GM19328 (cell line): ENCODE measurements around the gene RHOBTB3.
"Not testable (repeated sequence)": the region's sequence is repeated elsewhere in the genome, so short reads cannot be mapped to it uniquely, and the experiment has no call there.

Experiments
- ATAC-seq: cut with Tn5 transposase; IDR thresholded peaks from one replicate; pipeline ENCODE4 v1.9.1; 2021; ENCODE audit warnings: mild to moderate bottlenecking, moderate library complexity; ENCODE audit not compliant: unreplicated experiment

Gene RHOBTB3

GRCh38 chr5:95713246-95713645 is 17.9 kb upstream of the RHOBTB3 start:
- ATAC-seq = not testable (repeated sequence)

GRCh38 chr5:95713960-95714710 is 17.0 kb upstream of the RHOBTB3 start:
- no peak for ATAC-seq

- no peak for ATAC-seq
Observed at GRCh38 chr5:95715799-95716461, 15.2 kb upstream of the RHOBTB3 start.

GRCh38 chr5:95717439-95717838 is 13.7 kb upstream of the RHOBTB3 start:
- no peak for ATAC-seq

- ATAC-seq = peak; percentile 89
Observed at GRCh38 chr5:95718203-95718602, 12.9 kb upstream of the RHOBTB3 start.

GRCh38 chr5:95718738-95719137 is 12.4 kb upstream of the RHOBTB3 start:
- no peak for ATAC-seq

- no peak for ATAC-seq
Observed at GRCh38 chr5:95720094-95720786, 10.9 kb upstream of the RHOBTB3 start.

- no peak for ATAC-seq
Observed at GRCh38 chr5:95721582-95722295, 9.4 kb upstream of the RHOBTB3 start.

GRCh38 chr5:95723632-95724369 is 7.3 kb upstream of the RHOBTB3 start:
- no peak for ATAC-seq

GRCh38 chr5:95725071-95725820 is 5.9 kb upstream of the RHOBTB3 start:
- ATAC-seq = no peak

GRCh38 chr5:95725937-95726810 is 5.0 kb upstream of the RHOBTB3 start:
- ATAC-seq = no peak

GRCh38 chr5:95726811-95727763 is 4.0 kb upstream of the RHOBTB3 start:
- no peak for ATAC-seq

- ATAC-seq = no peak
Observed at GRCh38 chr5:95727764-95728191, 3.4 kb upstream of the RHOBTB3 start.

- ATAC-seq = no peak
Observed at GRCh38 chr5:95728494-95729114, 2.5 kb upstream of the RHOBTB3 start.

- no peak for ATAC-seq
Observed at GRCh38 chr5:95729115-95730010, 1.8 kb upstream of the RHOBTB3 start.

GRCh38 chr5:95730011-95730700 is 980 bp upstream of the RHOBTB3 start:
- no peak for ATAC-seq
